Measurements from ENCODE around the gene PSAP.

The PSAP gene

DNA sequence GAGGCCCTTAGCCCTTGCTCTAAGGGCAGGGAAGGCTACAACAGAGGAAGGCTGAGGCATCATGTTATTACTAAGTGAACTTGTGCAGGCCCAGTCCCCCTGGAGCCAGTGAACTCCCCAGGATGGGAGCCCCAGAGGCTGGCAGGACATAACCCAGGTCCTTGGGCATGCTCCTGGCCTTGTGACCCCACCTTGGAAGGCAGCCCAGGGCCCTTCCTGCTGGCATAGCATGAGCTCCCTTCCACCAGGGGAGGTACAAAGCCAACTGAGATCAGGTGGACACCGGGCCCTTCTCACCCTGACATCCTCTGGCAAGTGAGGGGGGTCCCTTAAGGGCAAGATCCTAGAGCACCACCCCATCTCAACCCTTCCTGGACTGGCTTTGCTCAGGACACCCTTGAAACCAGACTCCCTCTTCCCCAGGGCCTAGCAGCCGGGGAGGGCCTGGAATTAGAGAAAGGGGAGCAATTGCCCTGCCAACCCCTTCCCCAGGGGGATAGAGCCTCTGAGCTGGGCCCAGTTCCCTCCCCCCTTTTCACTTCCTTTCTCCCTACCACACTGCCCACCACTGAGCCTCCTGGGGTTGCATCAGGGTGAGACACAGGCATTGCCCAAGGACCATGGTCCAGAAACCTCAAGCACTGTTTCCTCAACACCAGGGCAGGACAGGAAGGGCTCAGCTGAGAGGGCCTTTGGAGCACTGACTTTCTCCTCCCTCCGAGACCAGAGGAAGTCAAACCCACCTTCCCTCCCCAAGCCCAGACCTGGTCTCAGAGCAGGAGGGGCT, 75.9 kb downstream of the PSAP start:
- 70 to 85% methylated on average over 3 of the region's 3 CpGs for WGBS, 2 experiments
- H3K9me3 ChIP-seq (ENCODE audit: control insufficient read depth, low read length), result no peaks in the 10 kb centered on the region
- H3K27ac ChIP-seq (ENCODE audit: insufficient read depth, low read depth, low read length, poor library complexity, severe bottlenecking), result no peak overlapping the region
- no peaks in the 10 kb centered on the region for H3K36me3 ChIP-seq (ENCODE audit: control insufficient read depth, insufficient read depth, low read length)
- H3K4me1 ChIP-seq (ENCODE audit: control insufficient read depth, insufficient read depth, low read length), result peaks cover 4% of the 10 kb centered on the region
- peaks cover 36% of the 10 kb centered on the region for H3K27me3 ChIP-seq (ENCODE audit: control insufficient read depth, insufficient read depth, low read length, poor library complexity, severe bottlenecking)
- H3K4me3 ChIP-seq (ENCODE audit: insufficient read depth, low read depth, low read length), result no peak overlapping the region

GRCh38 chr10:71773221-71773971, 77.7 kb downstream of the PSAP start, which contains the start of gene VSIR:
Gene VSIR, minus strand, starts transcription at chr10:71773520. Its CDS starts 81 bp downstream, at chr10:71773439.
- peaks cover 36% of the 10 kb centered on the region for H3K27me3 ChIP-seq (ENCODE audit: control insufficient read depth, insufficient read depth, low read length, poor library complexity, severe bottlenecking)
- H3K4me3 ChIP-seq (ENCODE audit: insufficient read depth, low read depth, low read length), result peak within 1 kb of the TSS; percentile 38
- no peaks in the 10 kb centered on the region for H3K36me3 ChIP-seq (ENCODE audit: control insufficient read depth, insufficient read depth, low read length)
- no peak within 1 kb of the TSS for H3K27ac ChIP-seq (ENCODE audit: insufficient read depth, low read depth, low read length, poor library complexity, severe bottlenecking)
- H3K9me3 ChIP-seq (ENCODE audit: control insufficient read depth, low read length), result no peaks in the 10 kb centered on the region
- WGBS, 2 experiments, result 6% methylated on average over 55 of the region's 55 CpGs
- H3K4me1 ChIP-seq (ENCODE audit: control insufficient read depth, insufficient read depth, low read length), result peaks cover 4% of the 10 kb centered on the region

DNA sequence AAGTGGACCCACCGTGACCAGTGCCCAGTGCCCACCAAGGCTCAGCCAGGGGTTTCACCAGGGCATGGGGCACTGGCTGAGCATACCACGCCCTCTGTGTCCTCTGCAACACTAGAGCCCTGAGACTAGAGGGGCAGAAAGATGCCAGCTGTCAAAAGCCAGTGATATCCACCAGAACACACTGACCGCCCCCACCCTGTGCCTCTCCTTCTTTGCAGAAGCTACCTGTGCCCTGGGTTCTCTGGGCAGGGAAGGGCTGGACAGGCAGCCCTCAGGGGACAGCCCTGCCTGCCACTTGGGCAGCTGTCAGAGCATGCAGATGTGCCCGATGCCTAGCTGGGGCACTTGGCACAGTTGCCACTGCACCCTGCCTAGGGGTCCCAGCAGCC, 78.2 kb downstream of the PSAP start:
- peaks cover 36% of the 10 kb centered on the region for H3K27me3 ChIP-seq (ENCODE audit: control insufficient read depth, insufficient read depth, low read length, poor library complexity, severe bottlenecking)
- no peaks in the 10 kb centered on the region for H3K36me3 ChIP-seq (ENCODE audit: control insufficient read depth, insufficient read depth, low read length)
- peak overlapping the region; percentile 38 for H3K4me3 ChIP-seq (ENCODE audit: insufficient read depth, low read depth, low read length)
- peaks cover 4% of the 10 kb centered on the region for H3K4me1 ChIP-seq (ENCODE audit: control insufficient read depth, insufficient read depth, low read length)
- no peaks in the 10 kb centered on the region for H3K9me3 ChIP-seq (ENCODE audit: control insufficient read depth, low read length)
- whole genome bisulfite sequencing, 2 experiments, result 89 to 90% methylated on average over 4 of the region's 4 CpGs
- no peak overlapping the region for H3K27ac ChIP-seq (ENCODE audit: insufficient read depth, low read depth, low read length, poor library complexity, severe bottlenecking)

DNA sequence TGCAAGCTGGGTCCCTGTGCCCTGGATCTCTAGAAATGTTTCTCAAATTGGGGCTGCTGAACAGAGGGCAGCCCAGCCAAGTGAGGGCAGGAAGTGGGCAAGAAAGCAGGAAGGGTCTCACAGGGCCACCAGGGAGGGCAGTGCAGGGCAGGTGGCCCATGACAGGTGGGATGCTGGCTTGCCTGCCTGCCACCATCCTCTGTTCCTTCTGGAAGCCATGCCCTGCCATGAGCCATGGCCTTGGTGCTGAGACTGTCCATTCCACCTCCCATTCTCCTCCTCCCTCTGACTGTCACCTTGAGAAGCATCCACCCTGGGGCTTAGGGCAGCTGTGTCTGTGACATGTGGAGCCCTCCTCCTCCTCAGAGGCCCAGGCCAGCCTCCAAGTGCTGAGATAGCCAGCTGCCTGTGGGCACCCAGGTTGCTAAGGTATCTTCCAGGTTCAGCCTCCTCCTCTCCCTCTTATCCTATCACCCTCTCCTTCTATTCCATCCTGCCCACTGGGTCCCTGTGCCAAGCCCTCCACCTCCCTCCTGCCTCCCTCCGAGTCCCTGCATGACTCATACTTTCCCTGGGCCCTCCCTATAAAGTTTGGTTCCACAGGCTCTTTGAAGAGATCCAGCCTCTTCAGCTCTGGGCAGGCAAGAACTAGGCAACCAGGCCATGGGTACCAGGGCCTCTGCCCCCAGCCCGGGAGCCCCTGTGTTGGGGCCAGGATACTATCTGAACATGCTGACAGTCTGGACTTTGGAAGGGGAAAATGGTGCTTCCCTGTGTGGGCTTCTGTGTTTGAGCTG, 79.0 kb downstream of the PSAP start:
- 86 to 87% methylated on average over 2 of the region's 2 CpGs for WGBS, 2 experiments
- Histone ChIP-seq H3K9me3 (ENCODE audit: control insufficient read depth, low read length) (no peaks in the 10 kb centered on the region), H3K27me3 (ENCODE audit: control insufficient read depth, insufficient read depth, low read length, poor library complexity, severe bottlenecking) (peaks cover 36% of the 10 kb centered on the region), H3K36me3 (ENCODE audit: control insufficient read depth, insufficient read depth, low read length) (no peaks in the 10 kb centered on the region), H3K4me3 (ENCODE audit: insufficient read depth, low read depth, low read length) (no peak overlapping the region), H3K4me1 (ENCODE audit: control insufficient read depth, insufficient read depth, low read length) (peaks cover 4% of the 10 kb centered on the region), H3K27ac (ENCODE audit: insufficient read depth, low read depth, low read length, poor library complexity, severe bottlenecking) (no peak overlapping the region)

DNA sequence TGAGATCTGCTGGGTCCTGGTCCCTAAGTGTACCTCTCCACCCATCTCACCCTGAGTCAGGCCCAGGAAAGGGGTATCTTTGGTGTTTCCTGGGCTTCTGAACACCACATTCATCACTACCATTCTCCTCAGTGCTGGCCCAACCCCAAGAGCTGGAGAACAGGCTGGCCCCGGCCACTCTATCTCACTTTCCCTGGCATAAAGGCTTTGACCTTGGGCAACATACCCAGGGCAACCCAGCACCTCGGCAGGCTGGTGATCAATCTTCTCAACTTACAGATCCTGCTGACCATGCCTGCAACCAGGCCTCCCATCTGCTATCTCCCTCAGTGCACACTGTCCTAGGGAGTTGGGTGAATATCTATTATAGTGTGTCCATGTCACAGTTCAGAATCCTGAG, 79.8 kb downstream of the PSAP start:
- WGBS, 2 experiments, result 88 to 95% methylated on average over 2 of the region's 2 CpGs
- no peak overlapping the region for H3K27ac ChIP-seq (ENCODE audit: insufficient read depth, low read depth, low read length, poor library complexity, severe bottlenecking)
- H3K36me3 ChIP-seq (ENCODE audit: control insufficient read depth, insufficient read depth, low read length), result no peaks in the 10 kb centered on the region
- H3K4me3 ChIP-seq (ENCODE audit: insufficient read depth, low read depth, low read length), result no peak overlapping the region
- H3K27me3 ChIP-seq (ENCODE audit: control insufficient read depth, insufficient read depth, low read length, poor library complexity, severe bottlenecking), result peaks cover 36% of the 10 kb centered on the region
- no peaks in the 10 kb centered on the region for H3K9me3 ChIP-seq (ENCODE audit: control insufficient read depth, low read length)
- peaks cover 4% of the 10 kb centered on the region for H3K4me1 ChIP-seq (ENCODE audit: control insufficient read depth, insufficient read depth, low read length)

DNA sequence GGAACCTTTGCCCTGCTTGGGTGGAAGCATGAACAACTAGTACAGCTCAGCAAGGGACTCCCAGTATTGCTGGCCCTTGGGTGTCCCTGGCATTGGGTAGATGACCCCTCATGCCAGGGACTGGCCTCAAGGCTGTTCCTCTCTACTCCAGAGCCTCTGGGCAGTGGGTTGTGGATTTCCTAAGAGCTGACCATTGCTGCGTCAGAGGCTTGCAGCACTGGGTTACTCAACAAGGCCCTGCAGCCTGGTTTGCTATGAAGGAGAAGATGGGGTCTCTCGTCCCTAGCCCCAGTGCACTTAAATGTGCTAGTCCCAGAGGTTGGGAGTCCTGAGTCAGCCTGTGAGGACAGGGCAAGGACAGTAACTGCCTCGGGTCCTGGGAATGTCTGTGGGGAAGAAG, 80.3 kb downstream of the PSAP start:
- 91 to 94% methylated on average over 3 of the region's 3 CpGs for WGBS, 2 experiments
- Histone ChIP-seq H3K27ac (ENCODE audit: insufficient read depth, low read depth, low read length, poor library complexity, severe bottlenecking) (no peak overlapping the region), H3K4me3 (ENCODE audit: insufficient read depth, low read depth, low read length) (no peak overlapping the region), H3K9me3 (ENCODE audit: control insufficient read depth, low read length) (no peaks in the 10 kb centered on the region), H3K4me1 (ENCODE audit: control insufficient read depth, insufficient read depth, low read length) (peaks cover 4% of the 10 kb centered on the region), H3K27me3 (ENCODE audit: control insufficient read depth, insufficient read depth, low read length, poor library complexity, severe bottlenecking) (peaks cover 36% of the 10 kb centered on the region), H3K36me3 (ENCODE audit: control insufficient read depth, insufficient read depth, low read length) (no peaks in the 10 kb centered on the region)

- H3K4me1 ChIP-seq (ENCODE audit: control insufficient read depth, insufficient read depth, low read length), result peaks cover 4% of the 10 kb centered on the region
- 93 to 97% methylated on average over 3 of the region's 3 CpGs for WGBS, 2 experiments
- H3K36me3 ChIP-seq (ENCODE audit: control insufficient read depth, insufficient read depth, low read length), result no peaks in the 10 kb centered on the region
- H3K9me3 ChIP-seq (ENCODE audit: control insufficient read depth, low read length), result no peaks in the 10 kb centered on the region
- H3K27me3 ChIP-seq (ENCODE audit: control insufficient read depth, insufficient read depth, low read length, poor library complexity, severe bottlenecking), result peaks cover 36% of the 10 kb centered on the region
- no peak overlapping the region for H3K4me3 ChIP-seq (ENCODE audit: insufficient read depth, low read depth, low read length)
- no peak overlapping the region for H3K27ac ChIP-seq (ENCODE audit: insufficient read depth, low read depth, low read length, poor library complexity, severe bottlenecking)
These were observed 80.8 kb downstream of the PSAP start for GRCh38 chr10:71770255-71770654.

DNA sequence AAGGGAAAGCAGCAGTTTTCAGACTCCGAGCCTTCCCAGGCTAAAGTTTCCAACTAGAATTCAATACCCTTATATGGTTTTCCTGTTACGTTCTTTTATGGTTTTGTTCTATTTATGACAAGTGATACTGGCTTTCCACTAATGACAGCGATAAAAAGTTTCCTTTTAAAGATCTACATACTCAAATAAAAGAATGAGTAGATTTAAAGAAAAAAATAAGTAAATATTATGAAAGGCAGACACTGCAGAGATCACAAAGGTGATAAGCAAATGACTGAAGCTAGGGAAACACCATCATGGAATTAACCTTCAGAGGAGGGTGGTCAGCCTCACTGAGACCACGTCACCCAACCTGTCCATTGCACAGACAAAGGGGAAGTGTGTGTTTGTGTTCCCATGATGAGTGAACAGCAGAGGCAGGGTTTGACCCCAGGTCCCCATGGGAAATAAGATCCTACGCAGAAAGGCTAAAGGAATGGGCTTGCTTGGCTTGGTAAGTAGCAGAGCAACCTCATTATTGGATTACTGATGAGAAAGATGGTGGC, 81.7 kb downstream of the PSAP start:
- no peaks in the 10 kb centered on the region for H3K36me3 ChIP-seq (ENCODE audit: control insufficient read depth, insufficient read depth, low read length)
- H3K4me3 ChIP-seq (ENCODE audit: insufficient read depth, low read depth, low read length), result no peak overlapping the region
- H3K9me3 ChIP-seq (ENCODE audit: control insufficient read depth, low read length), result no peaks in the 10 kb centered on the region
- H3K27me3 ChIP-seq (ENCODE audit: control insufficient read depth, insufficient read depth, low read length, poor library complexity, severe bottlenecking), result peaks cover 30% of the 10 kb centered on the region
- no peak overlapping the region for H3K27ac ChIP-seq (ENCODE audit: insufficient read depth, low read depth, low read length, poor library complexity, severe bottlenecking)
- peaks cover 4% of the 10 kb centered on the region for H3K4me1 ChIP-seq (ENCODE audit: control insufficient read depth, insufficient read depth, low read length)
- WGBS, 2 experiments, result 92% methylated on average over 2 to 5 of the region's 5 CpGs

DNA sequence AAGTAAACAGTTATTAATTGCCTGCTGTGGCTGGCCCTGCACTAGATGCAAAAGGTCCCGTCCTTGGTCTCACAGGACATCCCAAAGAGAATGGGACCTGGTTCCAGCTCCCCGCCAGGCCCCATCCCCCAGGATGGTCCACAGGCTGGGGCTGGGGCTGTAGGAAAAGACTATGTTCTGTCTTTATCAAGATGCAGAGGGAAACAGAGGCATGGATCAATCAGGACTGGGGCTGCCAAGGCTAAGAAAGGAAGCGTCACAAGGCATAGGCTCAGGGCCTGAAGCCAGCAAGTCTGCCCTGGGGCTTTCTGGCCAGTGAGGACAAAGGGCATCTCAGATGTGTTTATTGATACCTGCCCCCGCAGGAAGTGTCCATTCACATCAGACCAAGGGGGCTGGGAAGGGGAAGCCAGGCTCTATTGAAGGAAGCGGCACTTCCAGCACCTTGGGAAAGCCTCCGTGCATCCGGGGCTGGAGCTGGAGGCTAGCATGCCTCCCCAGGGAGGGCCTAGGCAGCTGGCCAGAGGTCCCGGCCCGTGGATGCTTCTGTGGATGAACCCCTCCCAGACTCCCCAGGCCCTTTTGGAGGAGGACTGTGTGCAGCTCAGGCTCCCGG, 83.5 kb downstream of the PSAP start:
- H3K27ac ChIP-seq (ENCODE audit: insufficient read depth, low read depth, low read length, poor library complexity, severe bottlenecking), result no peak overlapping the region
- peaks cover 12% of the 10 kb centered on the region for H3K27me3 ChIP-seq (ENCODE audit: control insufficient read depth, insufficient read depth, low read length, poor library complexity, severe bottlenecking)
- H3K36me3 ChIP-seq (ENCODE audit: control insufficient read depth, insufficient read depth, low read length), result no peaks in the 10 kb centered on the region
- H3K4me3 ChIP-seq (ENCODE audit: insufficient read depth, low read depth, low read length), result no peak overlapping the region
- no peaks in the 10 kb centered on the region for H3K4me1 ChIP-seq (ENCODE audit: control insufficient read depth, insufficient read depth, low read length)
- no peaks in the 10 kb centered on the region for H3K9me3 ChIP-seq (ENCODE audit: control insufficient read depth, low read length)
- WGBS, 2 experiments, result 81 to 82% methylated on average over 10 of the region's 10 CpGs

Measured in ectodermal cell (in vitro differentiated cells).